ENCODE data around the gene CACNB4.
"Not testable (repeated sequence)": the region's sequence is repeated elsewhere in the genome, so short reads cannot be mapped to it uniquely, and the experiment has no call there.

The CACNB4 gene

GRCh38 chr2:151943461-151943860 lies 155.4 kb downstream of the CACNB4 start:
- no peak for DNase-seq (ENCODE audit: low spot score)

- not testable (repeated sequence) for DNase-seq (ENCODE audit: low spot score)
Observed at GRCh38 chr2:151942540-151943205, 156.2 kb downstream of the CACNB4 start.

- DNase-seq (ENCODE audit: low spot score), result no peak
Observed at GRCh38 chr2:151937966-151938365, 160.9 kb downstream of the CACNB4 start.

GRCh38 chr2:151936626-151937025 lies 162.2 kb downstream of the CACNB4 start:
- no peak for DNase-seq (ENCODE audit: low spot score)

- DNase-seq (ENCODE audit: low spot score), result no peak
Observed at GRCh38 chr2:151933266-151933804, 165.5 kb downstream of the CACNB4 start.

- DNase-seq (ENCODE audit: low spot score), result no peak
Observed at GRCh38 chr2:151931756-151932155, 167.1 kb downstream of the CACNB4 start.

GRCh38 chr2:151931030-151931611 lies 167.7 kb downstream of the CACNB4 start:
- no peak for DNase-seq (ENCODE audit: low spot score)

- no peak for DNase-seq (ENCODE audit: low spot score)
Observed at GRCh38 chr2:151930042-151930441, 168.8 kb downstream of the CACNB4 start.

- DNase-seq (ENCODE audit: low spot score), result peak; percentile 18
Observed at GRCh38 chr2:151928380-151928779, 170.5 kb downstream of the CACNB4 start.

- DNase-seq (ENCODE audit: low spot score), result peak; percentile 17
Observed at GRCh38 chr2:151927501-151928221, 171.2 kb downstream of the CACNB4 start.

GRCh38 chr2:151922845-151923666 lies 175.8 kb downstream of the CACNB4 start:
- no peak for DNase-seq (ENCODE audit: low spot score)

GRCh38 chr2:151919786-151920185 lies 179.1 kb downstream of the CACNB4 start:
- no peak for DNase-seq (ENCODE audit: low spot score)

- DNase-seq (ENCODE audit: low spot score), result no peak
Observed at GRCh38 chr2:151918308-151918707, 180.5 kb downstream of the CACNB4 start.

GRCh38 chr2:151916632-151917031 lies 182.2 kb downstream of the CACNB4 start:
- DNase-seq (ENCODE audit: low spot score), result no peak

GRCh38 chr2:151915629-151916025 lies 183.2 kb downstream of the CACNB4 start:
- not testable (repeated sequence) for DNase-seq (ENCODE audit: low spot score)

GRCh38 chr2:151914989-151915628 lies 183.7 kb downstream of the CACNB4 start:
- no peak for DNase-seq (ENCODE audit: low spot score)

- DNase-seq (ENCODE audit: low spot score), result no peak
Observed at GRCh38 chr2:151908204-151908882, 190.5 kb downstream of the CACNB4 start.

- DNase-seq (ENCODE audit: low spot score), result no peak
Observed at GRCh38 chr2:151907286-151908203, 191.3 kb downstream of the CACNB4 start.

GRCh38 chr2:151906633-151906998 lies 192.2 kb downstream of the CACNB4 start:
- DNase-seq (ENCODE audit: low spot score), result no peak
